MM.1S (cell line): ENCODE measurements around the gene GABRG3.

ENCODE experiments used
- CTCF ChIP-seq: fragments of 300-600 bp; sonication (generic); IDR thresholded peaks from 2 replicates; pipeline ENCODE4 v1.5.1; 2016; ENCODE audit warnings: antibody characterized with exemption, low read length, mixed read lengths
- EZH2 ChIP-seq: fragments of 300-600 bp; sonication (generic); optimal IDR thresholded peaks from 2 replicates; pipeline ENCODE3; 2017; ENCODE audit warnings: low read depth, mild to moderate bottlenecking, antibody characterized with exemption, low read length, mixed read lengths

DNA sequence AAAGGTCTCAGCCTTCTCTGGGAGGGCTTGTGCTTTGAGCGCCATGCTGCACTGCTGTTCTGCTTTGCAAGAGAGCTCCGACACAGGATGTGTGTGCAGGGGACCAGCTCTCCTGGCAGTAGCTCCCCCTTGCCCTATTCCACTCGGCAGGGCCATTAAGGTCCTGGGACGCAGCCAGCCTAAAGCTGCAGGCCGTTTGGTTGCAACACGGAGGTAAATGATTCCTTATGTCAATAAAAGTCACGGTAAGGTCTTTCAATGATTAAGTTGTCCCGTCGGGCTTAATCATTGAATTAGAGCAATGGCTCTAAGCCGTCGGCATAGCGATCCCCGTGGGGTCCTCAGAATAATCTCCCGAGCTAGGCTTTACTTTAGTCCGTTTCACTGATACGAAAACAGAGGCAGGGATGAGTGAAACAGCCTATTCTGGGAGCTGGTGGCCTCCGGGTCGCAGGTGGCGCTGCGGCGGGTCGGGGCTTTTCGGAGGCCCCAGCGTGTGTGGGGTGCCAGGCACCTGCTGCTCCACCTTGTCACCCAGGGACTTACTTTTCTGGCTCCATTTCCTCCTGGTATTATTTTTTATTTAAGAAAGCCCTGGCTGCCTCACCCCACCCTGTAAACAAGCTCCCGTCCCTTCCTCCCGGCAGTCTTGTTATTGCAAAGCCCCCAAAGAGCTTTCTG is 603.0 kb downstream of the GABRG3 start:
- TF ChIP-seq CTCF (no peak), EZH2 (no peak)
